NT2/D1 (cell line): ENCODE data around the gene TTLL13.

Experiments used
- SUZ12 ChIP-seq: IDR thresholded peaks from 2 replicates; pipeline ENCODE4 v1.6.1; 2011; ENCODE audit not compliant: insufficient read length, insufficient read depth; ENCODE audit errors: extremely low read depth
- YY1 ChIP-seq: IDR thresholded peaks from 2 replicates; pipeline ENCODE4 v1.6.1; 2011; ENCODE audit not compliant: insufficient read length, insufficient read depth
- ZNF274 ChIP-seq: IDR thresholded peaks from 2 replicates; pipeline ENCODE4 v1.6.1; 2011; ENCODE audit warnings: mild to moderate bottlenecking, low read depth, low read length

DNA sequence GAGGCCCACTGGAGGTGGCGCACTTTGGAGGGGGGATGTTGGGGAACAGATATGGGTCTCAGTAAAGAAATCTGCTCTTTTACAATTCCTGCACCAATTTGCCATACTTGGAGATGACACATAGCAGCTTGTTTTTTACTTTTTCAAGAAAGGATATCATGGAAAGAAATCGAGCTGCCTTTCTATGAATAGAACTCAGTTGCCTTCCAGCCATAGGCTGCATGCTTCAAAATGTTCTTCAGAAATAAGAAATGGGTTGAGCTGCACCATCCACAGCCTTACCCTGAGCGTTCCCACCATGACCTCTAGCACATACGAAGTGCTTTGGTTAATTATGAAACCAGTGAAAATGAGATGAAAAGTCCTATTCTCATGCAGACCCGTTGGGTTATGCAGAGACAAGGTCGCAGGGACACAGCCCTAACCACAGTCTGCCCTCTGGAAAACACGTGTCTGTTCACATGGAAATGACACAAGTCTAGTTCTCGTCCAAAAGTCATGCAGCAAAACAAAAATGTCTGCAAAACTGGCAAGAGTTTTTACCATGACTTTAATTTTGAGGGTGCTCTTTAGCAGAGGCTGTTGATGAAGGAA lies 52.4 kb downstream of the TTLL13 start:
- no peak for TF ChIP-seq SUZ12
- TF ChIP-seq ZNF274 = no peak
- TF ChIP-seq YY1 = no peak
